ENCODE data around the gene DUSP21. TPM values are rescaled to one million over a fixed set of nuclear protein-coding genes. Genes with fewer than 3 reads are reported as not detected.

The DUSP21 gene
- total and polyA plus RNA-seq, 2 of the 4 experiments (the other 2 are of a cell fraction): not detected

DNA sequence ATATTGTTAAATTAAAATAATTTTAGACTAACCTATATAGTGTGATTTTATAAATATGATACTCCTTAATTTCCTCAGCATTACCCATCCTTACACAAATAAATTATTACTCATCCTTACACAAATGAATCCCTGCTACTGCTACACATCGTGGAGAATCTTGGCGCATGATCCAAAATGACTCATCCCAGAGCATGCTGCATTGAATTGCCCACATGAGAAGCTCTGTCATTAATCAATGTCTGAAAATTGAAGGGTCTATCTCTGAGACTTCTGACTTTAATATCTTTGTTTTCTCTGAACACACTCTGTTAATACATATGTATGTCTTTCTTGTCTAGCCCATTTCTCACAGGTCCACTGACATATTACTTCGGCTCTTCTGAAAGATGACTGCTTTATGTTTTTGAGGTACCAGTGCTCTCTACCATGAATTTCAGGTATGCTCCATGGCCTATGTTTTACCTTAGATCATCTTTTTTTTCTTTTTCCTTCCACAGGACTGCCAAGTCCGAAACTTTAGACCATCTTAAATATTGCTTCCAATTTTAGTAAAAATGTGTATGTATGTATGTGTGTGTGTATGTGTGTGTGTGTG is 15.7 kb upstream of the DUSP21 start:
- Histone ChIP-seq H4K5ac (ENCODE audit: low read depth, low read length) (no peak overlapping the region), H3K56ac (ENCODE audit: extremely low read depth, insufficient read depth, low read length) (no peak overlapping the region), H3K4me2 (ENCODE audit: low read depth, low read length) (no peak overlapping the region; the same call in 1 of the 2 replicates), H2BK20ac (ENCODE audit: low read depth, low read length) (no peak overlapping the region), H2AFZ (replicated peaks; ENCODE audit: low read length, poor library complexity) (no peak overlapping the region), H3K18ac (ENCODE audit: low read depth, low read length) (no peak overlapping the region), H3K36me3 (ENCODE audit: control insufficient read depth, insufficient read depth, low read length) (no peaks in the 10 kb centered on the region), H2AK5ac (ENCODE audit: low read depth, low read length) (no peak overlapping the region), H3K4ac (ENCODE audit: low read depth, low read length) (no peak overlapping the region), H2AK9ac (replicated peaks; ENCODE audit: low read depth, low read length, poor library complexity) (no peak overlapping the region), H3K9ac (ENCODE audit: low read depth, low read length) (no peak overlapping the region), H2BK15ac (ENCODE audit: low read depth, low read length) (no peak overlapping the region), H3K4me1 (ENCODE audit: control insufficient read depth, insufficient read depth, low read length) (no peaks in the 10 kb centered on the region), H3K9me1 (ENCODE audit: insufficient read depth, low read length) (no peaks in the 10 kb centered on the region), H3K23ac (ENCODE audit: low read depth, low read length) (no peak overlapping the region), H3K9me3 (ENCODE audit: control insufficient read depth, insufficient read depth, low read length) (no peaks in the 10 kb centered on the region), H3K79me1 (ENCODE audit: low read depth in 1 of 2, low read length in 2 of 2) (no peaks in the 10 kb centered on the region), H4K91ac (ENCODE audit: insufficient read depth, low read depth, low read length) (no peak overlapping the region), H3K14ac (replicated peaks; ENCODE audit: low read depth, low read length) (no peak overlapping the region), H4K8ac (ENCODE audit: low read depth in 2 of 2, low read length in 2 of 2) (no peak overlapping the region), H2BK120ac (ENCODE audit: low read depth, low read length) (no peak overlapping the region), H3K27ac (ENCODE audit: insufficient read depth, low read length) (no peak overlapping the region), H4K20me1 (ENCODE audit: insufficient read depth, low read length) (no peaks in the 10 kb centered on the region), H2BK5ac (ENCODE audit: low read depth, low read length, poor library complexity, severe bottlenecking) (no peak overlapping the region), H3K27me3 (ENCODE audit: control insufficient read depth, insufficient read depth, low read length) (peaks cover 8% of the 10 kb centered on the region), H3K4me3 (ENCODE audit: insufficient read depth, low read depth, low read length) (no peak overlapping the region)
- ChIA-PET CTCF (no interaction called here), POLR2A (ENCODE audit: unreplicated experiment) (no interaction called here)
- in situ Hi-C loops (cut with MboI; ENCODE audit: low sequenced_read_pairs) (no loop called here), intact Hi-C loops (cut with micrococcal nuclease) (no loop called here), dilution Hi-C loops (cut with HindIII; ENCODE audit: low sequenced_read_pairs, unreplicated experiment) (no loop called here)
- DNase-seq: peak; percentile 93
- peak; percentile 91 for ATAC-seq (ENCODE audit: low read depth)
- WGBS, 2 experiments (ENCODE audit: extremely low coverage in 2 of 2, insufficient read length in 1 of 2): 10% methylated on average over 2 of the region's 4 CpGs; no CpG with 5 or more reads in 1 of the 2 experiments
- BruUV-seq (replicated peaks): no TSS peak
- TF ChIP-seq, protein P1, sequence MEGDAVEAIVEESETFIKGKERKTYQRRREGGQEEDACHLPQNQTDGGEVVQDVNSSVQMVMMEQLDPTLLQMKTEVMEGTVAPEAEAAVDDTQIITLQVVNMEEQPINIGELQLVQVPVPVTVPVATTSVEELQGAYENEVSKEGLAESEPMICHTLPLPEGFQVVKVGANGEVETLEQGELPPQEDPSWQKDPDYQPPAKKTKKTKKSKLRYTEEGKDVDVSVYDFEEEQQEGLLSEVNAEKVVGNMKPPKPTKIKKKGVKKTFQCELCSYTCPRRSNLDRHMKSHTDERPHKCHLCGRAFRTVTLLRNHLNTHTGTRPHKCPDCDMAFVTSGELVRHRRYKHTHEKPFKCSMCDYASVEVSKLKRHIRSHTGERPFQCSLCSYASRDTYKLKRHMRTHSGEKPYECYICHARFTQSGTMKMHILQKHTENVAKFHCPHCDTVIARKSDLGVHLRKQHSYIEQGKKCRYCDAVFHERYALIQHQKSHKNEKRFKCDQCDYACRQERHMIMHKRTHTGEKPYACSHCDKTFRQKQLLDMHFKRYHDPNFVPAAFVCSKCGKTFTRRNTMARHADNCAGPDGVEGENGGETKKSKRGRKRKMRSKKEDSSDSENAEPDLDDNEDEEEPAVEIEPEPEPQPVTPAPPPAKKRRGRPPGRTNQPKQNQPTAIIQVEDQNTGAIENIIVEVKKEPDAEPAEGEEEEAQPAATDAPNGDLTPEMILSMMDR (conservative IDR thresholded peaks at IDR 0.05; ENCODE audit: low read depth, low read length): no peak
- TF ChIP-seq, protein P2, sequence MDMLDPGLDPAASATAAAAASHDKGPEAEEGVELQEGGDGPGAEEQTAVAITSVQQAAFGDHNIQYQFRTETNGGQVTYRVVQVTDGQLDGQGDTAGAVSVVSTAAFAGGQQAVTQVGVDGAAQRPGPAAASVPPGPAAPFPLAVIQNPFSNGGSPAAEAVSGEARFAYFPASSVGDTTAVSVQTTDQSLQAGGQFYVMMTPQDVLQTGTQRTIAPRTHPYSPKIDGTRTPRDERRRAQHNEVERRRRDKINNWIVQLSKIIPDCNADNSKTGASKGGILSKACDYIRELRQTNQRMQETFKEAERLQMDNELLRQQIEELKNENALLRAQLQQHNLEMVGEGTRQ (IDR thresholded peaks at IDR 0.05; ENCODE audit: low read depth, low read length): 0 out of 2 replicates have a peak, but pooled peaks have one; percentile 25
- TF ChIP-seq POLR2A (IDR thresholded peaks at IDR 0.05; ENCODE audit: low read depth, low read length) (no peak), RFX5 (IDR thresholded peaks at IDR 0.05; ENCODE audit: low read depth, low read length) (no peak), RAD21 (IDR thresholded peaks at IDR 0.05; ENCODE audit: low read length) (no peak), BHLHE40 (IDR thresholded peaks at IDR 0.05; ENCODE audit: low read depth, low read length) (peak; percentile 75), RCOR1 (IDR thresholded peaks at IDR 0.05; ENCODE audit: insufficient replicate concordance, low read length) (no peak), MAFK (IDR thresholded peaks at IDR 0.05; ENCODE audit: low read depth, low read length) (no peak), MXI1 (IDR thresholded peaks at IDR 0.05; ENCODE audit: borderline replicate concordance, low read depth, low read length) (0 out of 2 replicates have a peak, but pooled peaks have one; percentile 24), CHD1 (IDR thresholded peaks at IDR 0.05; ENCODE audit: low read depth, low read length) (no peak), MAZ (IDR thresholded peaks at IDR 0.05; ENCODE audit: borderline replicate concordance, low read depth, low read length) (no peak), SMC3 (IDR thresholded peaks at IDR 0.05; ENCODE audit: low read depth, low read length) (no peak), FOS (IDR thresholded peaks at IDR 0.05; ENCODE audit: low read depth, low read length) (peak; percentile 85), CEBPB (IDR thresholded peaks at IDR 0.05; ENCODE audit: low read depth, low read length) (peak; percentile 23; the same call in 1 of the 2 replicates), NFE2L2 (IDR thresholded peaks at IDR 0.05; ENCODE audit: low read depth, low read length) (no peak)
- TF ChIP-seq, protein P3, sequence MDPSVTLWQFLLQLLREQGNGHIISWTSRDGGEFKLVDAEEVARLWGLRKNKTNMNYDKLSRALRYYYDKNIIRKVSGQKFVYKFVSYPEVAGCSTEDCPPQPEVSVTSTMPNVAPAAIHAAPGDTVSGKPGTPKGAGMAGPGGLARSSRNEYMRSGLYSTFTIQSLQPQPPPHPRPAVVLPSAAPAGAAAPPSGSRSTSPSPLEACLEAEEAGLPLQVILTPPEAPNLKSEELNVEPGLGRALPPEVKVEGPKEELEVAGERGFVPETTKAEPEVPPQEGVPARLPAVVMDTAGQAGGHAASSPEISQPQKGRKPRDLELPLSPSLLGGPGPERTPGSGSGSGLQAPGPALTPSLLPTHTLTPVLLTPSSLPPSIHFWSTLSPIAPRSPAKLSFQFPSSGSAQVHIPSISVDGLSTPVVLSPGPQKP (IDR thresholded peaks at IDR 0.05; ENCODE audit: borderline replicate concordance, low read depth, low read length): no peak
